ENCODE data around the gene SUPT3H. TPM values are rescaled to one million over a fixed set of nuclear protein-coding genes. Genes with fewer than 3 reads are reported as not detected.
"Not testable (repeated sequence)": the region's sequence is repeated elsewhere in the genome, so short reads cannot be mapped to it uniquely, and the experiment has no call there.

Gene SUPT3H
- total RNA-seq, 2 experiments from 2014 or later: 13.6 to 14.4 TPM

- Mint-ChIP-seq H3K9me3 (peaks cover 14% of the 10 kb centered on the region), H3K36me3 (peaks cover 24% of the 10 kb centered on the region), H3K27me3 (no peaks in the 10 kb centered on the region), H3K4me1 (peaks cover 56% of the 10 kb centered on the region), H3K4me3 (no peak overlapping the region), H3K27ac (no peak overlapping the region)
- no peak for DNase-seq
Measured at GRCh38 chr6:45047573-45047972, 330.2 kb downstream of the SUPT3H start.

- DNase-seq: no peak
- Mint-ChIP-seq H3K4me1 (peaks cover 46% of the 10 kb centered on the region), H3K27me3 (no peaks in the 10 kb centered on the region), H3K36me3 (peaks cover 22% of the 10 kb centered on the region), H3K9me3 (peaks cover 14% of the 10 kb centered on the region), H3K4me3 (no peak overlapping the region), H3K27ac (peak overlapping the region; percentile 26)
Measured at GRCh38 chr6:45045253-45045601, 332.5 kb downstream of the SUPT3H start.

DNA sequence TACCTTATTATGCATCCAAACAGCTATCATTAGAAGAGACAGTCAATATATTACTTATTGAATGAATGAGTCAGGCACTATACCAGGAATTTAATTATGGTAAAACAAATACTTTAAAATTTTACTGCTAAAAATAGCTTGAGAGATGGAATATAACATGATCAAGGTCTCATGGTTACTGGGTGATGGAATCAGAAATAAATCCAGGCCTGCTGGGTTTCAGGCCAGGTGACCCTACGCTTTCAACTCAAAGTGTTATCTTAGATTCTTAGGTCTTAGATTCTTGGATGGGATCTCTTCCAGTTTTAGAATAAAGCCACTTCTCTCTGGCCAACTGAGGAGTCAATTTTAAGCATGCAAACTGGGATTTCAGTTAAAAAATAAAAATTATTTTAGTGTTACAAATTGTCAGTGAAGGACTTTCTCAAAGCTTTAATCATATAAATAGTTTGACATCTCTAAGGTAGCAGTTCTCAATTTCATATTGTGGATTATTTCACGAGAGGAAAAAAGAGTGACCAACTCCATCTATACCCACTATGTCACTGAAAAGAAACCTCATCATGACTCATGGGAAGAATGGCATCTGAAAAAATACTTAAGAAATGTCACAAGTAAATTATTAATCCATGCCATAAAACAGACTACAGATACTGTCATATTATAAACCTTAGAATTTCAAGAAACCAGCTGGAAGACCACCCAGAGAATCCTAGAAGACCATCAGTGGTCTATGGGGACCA, 333.1 kb downstream of the SUPT3H start:
- no peaks in the 10 kb centered on the region for H3K27me3 Mint-ChIP-seq
- no peak for DNase-seq
- H3K36me3 Mint-ChIP-seq: peaks cover 21% of the 10 kb centered on the region
- H3K4me1 Mint-ChIP-seq: peaks cover 42% of the 10 kb centered on the region
- peaks cover 14% of the 10 kb centered on the region for H3K9me3 Mint-ChIP-seq
- peak overlapping the region; percentile 26 for H3K27ac Mint-ChIP-seq
- no peak overlapping the region for H3K4me3 Mint-ChIP-seq

GRCh38 chr6:45044086-45044485, 333.6 kb downstream of the SUPT3H start:
- peaks cover 14% of the 10 kb centered on the region for H3K9me3 Mint-ChIP-seq
- DNase-seq: no peak
- H3K36me3 Mint-ChIP-seq: peaks cover 15% of the 10 kb centered on the region
- peaks cover 36% of the 10 kb centered on the region for H3K4me1 Mint-ChIP-seq
- H3K27me3 Mint-ChIP-seq: no peaks in the 10 kb centered on the region
- no peak overlapping the region for H3K27ac Mint-ChIP-seq
- H3K4me3 Mint-ChIP-seq: no peak overlapping the region

DNA sequence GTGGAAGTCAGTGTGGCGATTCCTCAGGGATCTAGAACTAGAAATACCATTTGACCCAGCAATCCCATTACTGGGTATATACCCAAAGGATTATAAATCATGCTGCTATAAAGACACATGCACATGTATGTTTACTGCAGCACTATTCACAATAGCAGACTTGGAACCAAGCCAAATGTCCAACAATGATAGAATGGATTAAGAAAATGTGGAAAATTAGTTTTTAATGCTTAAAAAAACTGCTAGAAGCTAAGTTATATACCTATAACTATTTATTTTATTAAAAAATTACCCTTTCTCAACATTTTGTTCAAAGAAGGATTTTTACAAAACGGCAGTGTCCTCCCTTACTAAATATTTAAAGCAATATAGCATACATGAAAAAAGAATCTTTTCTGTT, 335.1 kb downstream of the SUPT3H start:
- H3K36me3 Mint-ChIP-seq, H3K27me3 Mint-ChIP-seq, DNase-seq, H3K27ac Mint-ChIP-seq, H3K4me3 Mint-ChIP-seq, H3K9me3 Mint-ChIP-seq: not testable (repeated sequence)
- peaks cover 25% of the 10 kb centered on the region for H3K4me1 Mint-ChIP-seq

GRCh38 chr6:45038226-45038625, 339.5 kb downstream of the SUPT3H start:
- H3K27ac Mint-ChIP-seq: no peak overlapping the region
- H3K27me3 Mint-ChIP-seq: no peaks in the 10 kb centered on the region
- H3K4me1 Mint-ChIP-seq: peaks cover 2% of the 10 kb centered on the region
- DNase-seq: no peak
- peaks cover 5% of the 10 kb centered on the region for H3K36me3 Mint-ChIP-seq
- H3K4me3 Mint-ChIP-seq: no peak overlapping the region
- no peaks in the 10 kb centered on the region for H3K9me3 Mint-ChIP-seq

GRCh38 chr6:45036103-45036502, 341.6 kb downstream of the SUPT3H start:
- Mint-ChIP-seq H3K27me3 (no peaks in the 10 kb centered on the region), H3K36me3 (peaks cover 7% of the 10 kb centered on the region), H3K4me1 (peaks cover 10% of the 10 kb centered on the region), H3K9me3 (no peaks in the 10 kb centered on the region), H3K4me3 (no peak overlapping the region), H3K27ac (no peak overlapping the region)
- DNase-seq: no peak

DNA sequence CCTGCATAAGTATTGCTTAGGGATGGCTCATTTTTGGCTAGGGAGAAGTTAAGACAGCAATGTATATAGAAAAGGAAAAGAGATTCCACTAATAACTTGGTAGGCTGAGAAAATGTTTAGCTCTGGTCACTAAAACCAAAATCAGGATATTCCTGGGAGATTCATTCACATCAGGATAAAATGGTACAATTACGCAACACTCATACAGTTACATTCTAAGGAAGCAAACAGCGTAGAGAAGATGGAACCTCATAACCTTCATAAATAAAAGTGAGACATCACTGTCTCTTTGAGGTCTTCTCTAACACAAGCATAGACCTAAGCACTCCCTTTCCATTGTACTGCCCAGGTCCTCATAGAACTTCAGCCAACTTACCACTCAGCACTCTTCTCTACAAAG, 345.3 kb downstream of the SUPT3H start:
- no peak for DNase-seq
- Mint-ChIP-seq H3K36me3 (peaks cover 22% of the 10 kb centered on the region), H3K27ac (no peak overlapping the region), H3K27me3 (no peaks in the 10 kb centered on the region), H3K9me3 (peaks cover 10% of the 10 kb centered on the region), H3K4me3 (no peak overlapping the region), H3K4me1 (peaks cover 10% of the 10 kb centered on the region)

GRCh38 chr6:45031601-45032000, 346.1 kb downstream of the SUPT3H start:
- H3K36me3 Mint-ChIP-seq: peaks cover 25% of the 10 kb centered on the region
- peaks cover 15% of the 10 kb centered on the region for H3K9me3 Mint-ChIP-seq
- no peak for DNase-seq
- no peaks in the 10 kb centered on the region for H3K27me3 Mint-ChIP-seq
- no peak overlapping the region for H3K4me3 Mint-ChIP-seq
- no peak overlapping the region for H3K27ac Mint-ChIP-seq
- H3K4me1 Mint-ChIP-seq: peaks cover 10% of the 10 kb centered on the region

DNA sequence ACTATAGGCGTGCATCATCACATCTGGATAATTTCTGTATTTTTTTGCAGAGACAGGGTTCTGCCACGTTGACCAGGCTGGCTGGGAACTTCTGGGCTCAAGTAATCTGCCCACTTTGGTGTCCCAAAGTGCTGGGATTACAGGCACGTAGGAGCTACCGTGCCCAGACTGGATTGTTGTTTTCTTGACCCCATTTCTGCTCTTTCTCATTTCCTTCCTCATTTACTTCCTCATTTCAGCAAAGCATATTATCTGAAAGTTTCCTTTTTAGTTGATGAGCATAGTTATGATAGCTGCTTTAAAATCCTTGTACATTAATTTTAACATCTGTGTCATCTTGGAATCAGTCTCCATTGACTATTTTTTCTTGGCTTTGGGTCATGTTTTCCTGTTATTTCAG, 350.6 kb downstream of the SUPT3H start:
- Mint-ChIP-seq H3K36me3 (peaks cover 26% of the 10 kb centered on the region), H3K9me3 (peaks cover 21% of the 10 kb centered on the region), H3K4me3 (no peak overlapping the region), H3K27ac (no peak overlapping the region), H3K27me3 (no peaks in the 10 kb centered on the region), H3K4me1 (peaks cover 11% of the 10 kb centered on the region)
- DNase-seq: no peak

GRCh38 chr6:45026003-45026516, 351.7 kb downstream of the SUPT3H start:
- Mint-ChIP-seq H3K27ac (no peak overlapping the region), H3K4me1 (peaks cover 18% of the 10 kb centered on the region), H3K36me3 (peaks cover 26% of the 10 kb centered on the region), H3K9me3 (peaks cover 21% of the 10 kb centered on the region), H3K4me3 (no peak overlapping the region), H3K27me3 (no peaks in the 10 kb centered on the region)
- no peak for DNase-seq

- Mint-ChIP-seq H3K4me3 (no peak overlapping the region), H3K36me3 (peaks cover 22% of the 10 kb centered on the region), H3K27me3 (no peaks in the 10 kb centered on the region), H3K27ac (no peak overlapping the region), H3K4me1 (peaks cover 19% of the 10 kb centered on the region), H3K9me3 (peaks cover 20% of the 10 kb centered on the region)
- DNase-seq: no peak
Measured at GRCh38 chr6:45024610-45025009, 353.1 kb downstream of the SUPT3H start.

DNA sequence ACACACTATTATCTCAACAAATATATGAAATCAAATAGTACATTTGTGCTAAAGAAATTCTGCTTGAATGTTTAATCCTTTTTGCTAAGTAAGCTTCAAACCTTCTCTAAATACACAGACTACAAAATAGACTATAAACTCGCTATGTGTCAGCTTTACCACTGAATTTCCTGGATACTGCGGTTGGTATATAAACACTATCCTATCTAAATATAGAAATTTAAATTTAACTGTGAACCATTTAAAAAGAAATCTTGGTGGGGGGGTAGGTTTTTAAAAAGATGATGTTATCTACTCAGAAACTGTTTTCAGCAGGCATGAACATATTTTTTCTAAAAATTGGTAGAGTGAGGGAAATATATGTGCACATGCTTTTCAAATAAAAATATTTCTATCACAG, 356.1 kb downstream of the SUPT3H start:
- peaks cover 19% of the 10 kb centered on the region for H3K4me1 Mint-ChIP-seq
- no peaks in the 10 kb centered on the region for H3K27me3 Mint-ChIP-seq
- no peak overlapping the region for H3K4me3 Mint-ChIP-seq
- H3K36me3 Mint-ChIP-seq: peaks cover 14% of the 10 kb centered on the region
- H3K9me3 Mint-ChIP-seq: peaks cover 9% of the 10 kb centered on the region
- DNase-seq: no peak
- H3K27ac Mint-ChIP-seq: no peak overlapping the region

- Mint-ChIP-seq H3K36me3 (peaks cover 51% of the 10 kb centered on the region), H3K27ac (no peak overlapping the region), H3K4me1 (peaks cover 29% of the 10 kb centered on the region), H3K27me3 (no peaks in the 10 kb centered on the region), H3K4me3 (no peak overlapping the region), H3K9me3 (peaks cover 28% of the 10 kb centered on the region)
- DNase-seq: no peak
Measured at GRCh38 chr6:45012687-45013086, 365.0 kb downstream of the SUPT3H start.

DNA sequence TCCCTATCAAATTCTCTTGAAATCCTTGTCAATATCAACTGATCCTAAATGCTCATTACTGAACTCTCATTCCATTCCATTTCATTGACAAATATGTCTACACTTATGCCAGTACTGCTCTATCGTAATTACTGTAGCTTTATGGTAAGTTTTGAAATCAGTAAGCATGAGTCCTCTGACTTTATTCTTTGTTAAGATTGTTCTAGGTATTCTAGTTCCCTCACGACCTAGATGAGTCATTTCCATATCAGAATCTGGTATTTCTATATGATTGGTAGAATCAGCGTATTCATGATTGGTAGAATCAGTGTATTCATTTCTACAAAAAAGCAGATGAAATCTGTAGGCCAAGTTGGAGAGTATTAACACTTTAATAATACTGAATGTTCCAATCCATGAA, 368.2 kb downstream of the SUPT3H start:
- no peaks in the 10 kb centered on the region for H3K27me3 Mint-ChIP-seq
- DNase-seq: no peak
- H3K27ac Mint-ChIP-seq: peak overlapping the region; percentile 67
- H3K4me3 Mint-ChIP-seq: no peak overlapping the region
- peaks cover 37% of the 10 kb centered on the region for H3K9me3 Mint-ChIP-seq
- H3K4me1 Mint-ChIP-seq: peaks cover 29% of the 10 kb centered on the region
- H3K36me3 Mint-ChIP-seq: peaks cover 57% of the 10 kb centered on the region

DNA sequence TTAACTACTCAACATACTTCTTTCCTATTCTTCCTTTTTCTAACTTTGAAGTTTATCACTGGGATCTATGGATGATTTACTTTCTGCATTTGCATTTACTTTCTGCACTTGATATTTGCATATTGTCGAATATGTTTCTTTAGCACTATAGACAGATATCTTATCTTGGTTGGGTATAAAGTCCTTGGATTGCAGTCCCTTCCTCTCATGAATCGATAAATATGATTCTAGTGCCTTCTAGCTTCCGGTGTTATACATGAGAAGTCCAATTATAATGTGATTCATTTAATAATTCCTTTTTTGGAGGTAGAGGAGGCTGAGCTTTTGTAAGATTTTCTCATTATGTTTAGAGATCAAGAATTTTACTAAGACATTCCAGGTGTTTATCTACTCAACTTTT, 370.8 kb downstream of the SUPT3H start:
- no peak overlapping the region for H3K27ac Mint-ChIP-seq
- peaks cover 28% of the 10 kb centered on the region for H3K9me3 Mint-ChIP-seq
- H3K36me3 Mint-ChIP-seq: peaks cover 35% of the 10 kb centered on the region
- H3K4me3 Mint-ChIP-seq: no peak overlapping the region
- H3K27me3 Mint-ChIP-seq: no peaks in the 10 kb centered on the region
- peaks cover 35% of the 10 kb centered on the region for H3K4me1 Mint-ChIP-seq
- DNase-seq: no peak

All from activated naive CD8-positive, alpha-beta T cell treated with anti-CD3 and anti-CD28 coated beads for 36 hours (primary cell).